ENCODE results near the gene GLIS1. TPM values are rescaled to one million over a fixed set of nuclear protein-coding genes. Genes with fewer than 3 reads are reported as not detected.
A peak's percentile ranks its signal among the peaks of the same experiment; 100 is the strongest.

The GLIS1 gene
- total RNA-seq, 1 donor from 2014 or later: 1.6 TPM

DNA sequence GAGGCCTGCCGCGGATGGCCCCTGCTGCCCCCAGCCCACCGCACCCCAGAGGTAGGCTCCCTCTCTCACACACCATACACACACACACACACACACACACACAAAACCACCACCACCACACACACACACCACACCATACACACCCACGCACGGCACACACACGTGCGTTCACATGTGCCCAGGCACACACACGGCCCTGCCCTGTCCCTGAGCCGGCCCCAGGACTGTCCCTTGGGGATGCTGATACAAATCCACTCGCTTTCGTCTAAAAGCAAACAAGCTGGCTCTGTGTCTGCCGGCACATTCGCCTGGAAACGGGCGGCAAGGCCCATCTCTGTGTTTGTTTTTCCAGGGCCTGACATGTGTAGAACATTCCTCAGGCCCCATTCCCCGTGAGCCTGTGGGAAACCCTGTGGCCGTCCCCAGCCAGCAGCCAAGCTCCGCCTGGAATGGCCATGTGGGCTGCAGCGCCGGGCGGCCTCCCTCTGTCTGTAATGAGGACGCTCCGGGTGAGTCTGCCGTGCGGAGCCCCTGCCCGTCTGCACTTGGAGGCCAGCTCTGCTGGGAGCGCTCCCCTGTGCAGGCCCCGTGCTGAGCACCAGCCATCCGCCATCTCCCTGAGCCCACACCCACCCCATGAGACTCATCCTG lies 212.4 kb downstream of the GLIS1 start:
- peaks cover 25% of the 10 kb centered on the region for H3K4me1 Mint-ChIP-seq
- peaks cover 14% of the 10 kb centered on the region for H3K27me3 Mint-ChIP-seq (ENCODE audit: low read depth)
- H3K9me3 Mint-ChIP-seq: no peaks in the 10 kb centered on the region
- TF ChIP-seq CTCF (IDR thresholded peaks at IDR 0.05; ENCODE audit: unreplicated experiment): no peak
- H3K4me3 Mint-ChIP-seq: peak overlapping the region; percentile 4
- peak; percentile 40 to 67 for DNase-seq (ENCODE audit: low spot score in 2 of 2, unreplicated experiment in 2 of 2)
- no peaks in the 10 kb centered on the region for H3K36me3 Mint-ChIP-seq
- H3K27ac Mint-ChIP-seq: peak overlapping the region; percentile 94

DNA sequence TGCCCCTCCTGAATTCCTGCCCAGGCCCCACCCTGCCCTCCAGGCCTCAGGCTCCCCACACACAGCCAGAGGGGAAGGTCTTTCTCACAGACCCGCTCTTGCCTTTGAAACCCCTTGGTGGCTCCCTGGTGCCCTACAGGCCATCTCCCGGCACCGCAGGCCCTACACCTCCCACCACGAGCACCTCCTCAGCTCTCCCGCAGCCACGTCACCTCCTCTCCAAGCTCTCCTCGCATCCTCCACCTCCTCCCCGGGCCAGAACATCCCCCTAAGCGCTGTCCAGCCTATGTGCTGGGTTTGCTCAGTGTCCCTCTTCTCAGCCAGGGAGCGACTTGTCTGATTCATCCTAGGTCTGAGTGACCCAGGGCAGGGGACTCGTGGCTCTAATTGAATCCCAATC lies 213.4 kb downstream of the GLIS1 start:
- Mint-ChIP-seq H3K36me3 (no peaks in the 10 kb centered on the region), H3K4me1 (peaks cover 25% of the 10 kb centered on the region), H3K27ac (peak overlapping the region; percentile 80), H3K27me3 (ENCODE audit: low read depth) (peaks cover 20% of the 10 kb centered on the region), H3K4me3 (no peak overlapping the region), H3K9me3 (no peaks in the 10 kb centered on the region)
- DNase-seq (ENCODE audit: low spot score in 2 of 2, unreplicated experiment in 2 of 2): no peak
- no peak for TF ChIP-seq CTCF (IDR thresholded peaks at IDR 0.05; ENCODE audit: unreplicated experiment)

GRCh38 chr1:53524428-53525375 lies 214.3 kb downstream of the GLIS1 start:
- TF ChIP-seq CTCF (IDR thresholded peaks at IDR 0.05; ENCODE audit: unreplicated experiment): no peak
- H3K9me3 Mint-ChIP-seq: no peaks in the 10 kb centered on the region
- peaks cover 25% of the 10 kb centered on the region for H3K27me3 Mint-ChIP-seq (ENCODE audit: low read depth)
- no peak overlapping the region for H3K27ac Mint-ChIP-seq
- H3K4me3 Mint-ChIP-seq: no peak overlapping the region
- no peak for DNase-seq (ENCODE audit: low spot score in 2 of 2, unreplicated experiment in 2 of 2)
- peaks cover 25% of the 10 kb centered on the region for H3K4me1 Mint-ChIP-seq
- H3K36me3 Mint-ChIP-seq: no peaks in the 10 kb centered on the region

DNA sequence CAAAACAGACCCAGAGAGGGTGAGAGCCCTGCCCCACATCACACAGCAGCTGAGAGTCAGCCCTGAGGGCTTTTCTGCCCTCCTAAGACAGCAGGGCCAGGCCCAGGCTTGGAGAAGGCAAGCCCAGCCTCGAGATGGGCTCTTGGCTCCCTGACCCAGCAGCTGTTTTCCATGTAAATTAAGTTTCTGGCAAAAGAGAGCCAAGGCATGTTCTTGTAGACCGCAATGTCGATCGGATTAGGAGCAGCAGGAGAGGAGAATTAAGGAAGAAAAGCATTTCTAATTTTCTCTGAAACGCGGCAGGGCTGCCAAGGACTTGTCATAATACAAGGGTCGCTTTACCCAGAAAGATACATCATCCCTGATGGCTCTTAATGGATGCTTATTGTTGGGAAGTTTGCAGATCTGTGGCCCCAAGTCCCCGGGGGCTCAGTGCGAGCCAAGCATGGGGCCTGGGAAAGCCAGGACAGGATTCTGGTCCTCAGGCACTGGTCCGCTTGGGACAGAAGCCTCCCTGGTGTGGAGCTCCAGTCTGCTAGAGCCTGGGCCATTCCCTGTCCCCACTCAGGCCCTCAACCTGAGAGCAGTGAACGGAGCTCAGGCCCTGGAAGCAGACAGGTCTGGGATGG lies 216.9 kb downstream of the GLIS1 start:
- no peak for DNase-seq (ENCODE audit: low spot score in 2 of 2, unreplicated experiment in 2 of 2)
- no peak overlapping the region for H3K27ac Mint-ChIP-seq
- TF ChIP-seq CTCF (IDR thresholded peaks at IDR 0.05; ENCODE audit: unreplicated experiment): no peak
- no peaks in the 10 kb centered on the region for H3K36me3 Mint-ChIP-seq
- H3K4me1 Mint-ChIP-seq: peaks cover 29% of the 10 kb centered on the region
- no peaks in the 10 kb centered on the region for H3K9me3 Mint-ChIP-seq
- H3K4me3 Mint-ChIP-seq: no peak overlapping the region
- H3K27me3 Mint-ChIP-seq (ENCODE audit: low read depth): peaks cover 30% of the 10 kb centered on the region

DNA sequence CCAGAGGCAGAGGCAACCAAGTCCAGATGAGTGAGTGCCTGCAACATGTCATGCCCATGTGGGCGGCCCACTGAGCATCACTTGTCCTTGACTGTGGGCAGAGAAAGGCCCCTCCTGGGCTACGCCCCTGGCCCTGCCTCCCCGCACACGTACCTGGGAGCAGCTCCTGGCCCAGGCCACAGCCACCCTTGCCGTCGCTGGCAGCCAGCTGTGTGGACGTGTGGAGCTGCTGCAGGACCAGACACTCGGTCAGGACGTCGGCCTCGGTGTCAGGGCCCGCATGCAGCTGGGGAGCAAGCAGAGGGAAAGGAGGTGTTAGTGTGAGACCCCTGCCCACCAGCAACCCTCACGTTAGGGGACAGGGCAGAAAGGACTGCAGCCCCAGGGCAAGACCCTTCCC lies 218.5 kb downstream of the GLIS1 start:
- Mint-ChIP-seq H3K27me3 (ENCODE audit: low read depth) (peaks cover 26% of the 10 kb centered on the region), H3K27ac (no peak overlapping the region), H3K4me3 (no peak overlapping the region), H3K9me3 (no peaks in the 10 kb centered on the region), H3K4me1 (peaks cover 15% of the 10 kb centered on the region), H3K36me3 (no peaks in the 10 kb centered on the region)
- no peak for DNase-seq (ENCODE audit: low spot score in 2 of 2, unreplicated experiment in 2 of 2)
- TF ChIP-seq CTCF (IDR thresholded peaks at IDR 0.05; ENCODE audit: unreplicated experiment): no peak

All from mesothelial cell of epicardium (in vitro differentiated cells).